ENCODE measurements around the gene LAMC1.
A peak's percentile ranks its signal among the peaks of the same experiment; 100 is the strongest.

LAMC1 gene

GRCh38 chr1:183080406-183080805 lies 57.2 kb downstream of the LAMC1 start:
- DNase-seq = no peak

- DNase-seq = no peak
These were observed 58.3 kb downstream of the LAMC1 start for GRCh38 chr1:183081402-183082120.

GRCh38 chr1:183082650-183083049 lies 59.4 kb downstream of the LAMC1 start:
- DNase-seq = no peak

- DNase-seq = no peak
These were observed 63.8 kb downstream of the LAMC1 start for GRCh38 chr1:183087001-183087400.

- DNase-seq = peak in 1 of 2 experiments; percentile 42
These were observed 65.9 kb downstream of the LAMC1 start for GRCh38 chr1:183089025-183089639.

- DNase-seq = no peak
These were observed 67.3 kb downstream of the LAMC1 start for GRCh38 chr1:183090391-183091006.

- DNase-seq = no peak
These were observed 68.0 kb downstream of the LAMC1 start for GRCh38 chr1:183091181-183091580.

GRCh38 chr1:183092350-183092749 lies 69.1 kb downstream of the LAMC1 start:
- no peak for DNase-seq

- no peak for DNase-seq
These were observed 69.9 kb downstream of the LAMC1 start for GRCh38 chr1:183093066-183093668.

- DNase-seq = no peak
These were observed 70.6 kb downstream of the LAMC1 start for GRCh38 chr1:183093786-183094298.

- no peak for DNase-seq
These were observed 71.1 kb downstream of the LAMC1 start for GRCh38 chr1:183094351-183094750.

GRCh38 chr1:183096351-183096750 lies 73.1 kb downstream of the LAMC1 start:
- DNase-seq = no peak

GRCh38 chr1:183096894-183097293 lies 73.7 kb downstream of the LAMC1 start:
- DNase-seq = no peak

GRCh38 chr1:183097438-183098051 lies 74.3 kb downstream of the LAMC1 start:
- no peak for DNase-seq

GRCh38 chr1:183098317-183098716 lies 75.1 kb downstream of the LAMC1 start:
- no peak for DNase-seq

- no peak for DNase-seq
These were observed 77.2 kb downstream of the LAMC1 start for GRCh38 chr1:183100361-183100974.

- DNase-seq = no peak
These were observed 77.9 kb downstream of the LAMC1 start for GRCh38 chr1:183101081-183101480.

- DNase-seq = no peak
These were observed 78.6 kb downstream of the LAMC1 start for GRCh38 chr1:183101841-183102276.

GRCh38 chr1:183103147-183103546 lies 79.9 kb downstream of the LAMC1 start:
- no peak for DNase-seq

GRCh38 chr1:183103577-183103976 lies 80.4 kb downstream of the LAMC1 start:
- no peak for DNase-seq

GRCh38 chr1:183105449-183105848 lies 82.2 kb downstream of the LAMC1 start:
- DNase-seq = no peak

GRCh38 chr1:183106166-183106565 lies 82.9 kb downstream of the LAMC1 start:
- no peak for DNase-seq

GRCh38 chr1:183106746-183107145 lies 83.5 kb downstream of the LAMC1 start:
- DNase-seq = no peak
